Retinal pigment epithelial cell (primary cell): Measurements from ENCODE around the gene FREM1.

Experiments
- DNase-seq: peaks from one replicate; pipeline ENCODE4 v3.0.0-alpha.2; 2010; ENCODE audit warnings: low read depth
- H3K4me3 ChIP-seq: 2 replicates; pipeline ENCODE4 v1.5.1; 2011; ENCODE audit warnings: mild to moderate bottlenecking, low read length, control low read depth, moderate library complexity
- CTCF ChIP-seq: conservative IDR thresholded peaks from 2 replicates; pipeline ENCODE4 v1.5.1; 2011; ENCODE audit warnings: low read depth, low read length, control low read depth, inconsistent platforms

Gene FREM1

GRCh38 chr9:14909961-14910805, at the start of gene FREM1:
FREM1 (minus strand) TSS chr9:14910428; CDS start chr9:14868977, 41,451 bp downstream.
- DNase-seq, result no peak
- no peak for TF ChIP-seq CTCF
- H3K4me3 ChIP-seq, result no peak within 1 kb of the TSS

- TF ChIP-seq CTCF, result no peak
- H3K4me3 ChIP-seq, result no peak overlapping the region
- no peak for DNase-seq
These were observed 48.8 kb upstream of the FREM1 start for GRCh38 chr9:14958989-14959388.

GRCh38 chr9:14957109-14957508, 46.9 kb upstream of the FREM1 start:
- no peak overlapping the region for H3K4me3 ChIP-seq
- no peak for TF ChIP-seq CTCF
- DNase-seq, result no peak

GRCh38 chr9:14956208-14956607, 46.0 kb upstream of the FREM1 start:
- no peak for TF ChIP-seq CTCF
- DNase-seq, result no peak
- no peak overlapping the region for H3K4me3 ChIP-seq

GRCh38 chr9:14945351-14945750, 35.1 kb upstream of the FREM1 start:
- TF ChIP-seq CTCF, result no peak
- no peak overlapping the region for H3K4me3 ChIP-seq
- no peak for DNase-seq

GRCh38 chr9:14941501-14942405, 31.5 kb upstream of the FREM1 start:
- DNase-seq, result no peak
- no peak for TF ChIP-seq CTCF
- no peak overlapping the region for H3K4me3 ChIP-seq
